CD14-positive monocyte (primary cell): ENCODE results near the gene F10. TPM values are rescaled to one million over a fixed set of nuclear protein-coding genes. Genes with fewer than 3 reads are reported as not detected.
A peak's percentile ranks its signal among the peaks of the same experiment; 100 is the strongest.

Source experiments
- DNase-seq, 3 donors: peaks; one replicate each; pipeline ENCODE4 v3.0.0-alpha.2; 2011 to 2022
- H2AFZ ChIP-seq: 2 replicates; pipeline ENCODE4 v1.6.0; 2012; ENCODE audit warnings: mild to moderate bottlenecking, low read depth, low read length, inconsistent platforms; ENCODE audit not compliant: insufficient read depth, poor library complexity, severe bottlenecking
- H3K27ac ChIP-seq, 2 donors: 1 replicate in 1 of 2; 2 replicates in 1 of 2; pipeline ENCODE4 v1.5.1; 2012 to 2013; ENCODE audit warnings: low read length in 2 of 2, control low read depth in 1 of 2, inconsistent platforms in 1 of 2, low read depth in 1 of 2, mild to moderate bottlenecking in 1 of 2
- H3K27me3 ChIP-seq, 2 donors: one replicate each; pipeline versions ENCODE4 v1.6.0 to v1.6.1; 2011 to 2013; ENCODE audit warnings: low read length in 2 of 2; ENCODE audit not compliant: control insufficient read depth in 2 of 2, insufficient read depth in 2 of 2
- H3K36me3 ChIP-seq, 2 donors: replicated peaks in 1 of 2; 1 replicate in 1 of 2; 2 replicates in 1 of 2; pipeline versions ENCODE4 v1.5.1 to v1.6.1; 2012 to 2013; ENCODE audit warnings: low read length in 2 of 2, control low read depth in 1 of 2, inconsistent platforms in 1 of 2, mild to moderate bottlenecking in 1 of 2; ENCODE audit not compliant: insufficient read depth in 2 of 2, control insufficient read depth in 1 of 2
- H3K4me1 ChIP-seq, 2 donors: 1 replicate in 1 of 2; 2 replicates in 1 of 2; pipeline versions ENCODE4 v1.5.1 to v1.6.1; 2012 to 2013; ENCODE audit warnings: low read length in 2 of 2, control low read depth in 1 of 2, inconsistent platforms in 1 of 2, mild to moderate bottlenecking in 1 of 2, moderate library complexity in 1 of 2; ENCODE audit not compliant: insufficient read depth in 2 of 2, control insufficient read depth in 1 of 2
- H3K4me2 ChIP-seq: replicated peaks from 2 replicates; pipeline ENCODE3; 2012; ENCODE audit warnings: low read length, moderate library complexity, mild to moderate bottlenecking; ENCODE audit not compliant: poor library complexity, severe bottlenecking; ENCODE audit errors: extremely low read depth
- H3K4me3 ChIP-seq, 3 experiments: fragments of 200-600 bp in 1 of 3; sonication (generic) in 1 of 3; replicated peaks in 1 of 3; 1 replicate in 2 of 3; 2 replicates in 1 of 3; pipeline ENCODE4 v1.5.1; 2011 to 2013; ENCODE audit warnings: low read length in 3 of 3, mild to moderate bottlenecking in 3 of 3, control low read depth in 2 of 3, low read depth in 2 of 3, inconsistent platforms in 1 of 3, moderate library complexity in 1 of 3
- H3K79me2 ChIP-seq: 2 replicates; pipeline ENCODE4 v1.6.0; 2012; ENCODE audit warnings: mild to moderate bottlenecking, control low read depth, inconsistent platforms, low read length, moderate library complexity; ENCODE audit not compliant: insufficient read depth
- H3K9ac ChIP-seq: 2 replicates; pipeline ENCODE4 v1.6.0; 2017; ENCODE audit warnings: low read length, mild to moderate bottlenecking; ENCODE audit not compliant: insufficient read depth, poor library complexity, severe bottlenecking
- H3K9me3 ChIP-seq, 2 donors: replicated peaks in 1 of 2; 1 replicate in 1 of 2; 2 replicates in 1 of 2; pipeline versions ENCODE4 v1.5.1 to v1.6.1; 2012 to 2013; ENCODE audit warnings: low read length in 2 of 2, control low read depth in 1 of 2; ENCODE audit not compliant: control insufficient read depth in 1 of 2, insufficient read depth in 1 of 2
- H4K20me1 ChIP-seq: 2 replicates; pipeline ENCODE4 v1.6.0; 2012; ENCODE audit warnings: mild to moderate bottlenecking, low read length, control low read depth, moderate library complexity; ENCODE audit not compliant: insufficient read depth
- H3K27ac Mint-ChIP-seq, 7 donors: one replicate each; pipeline ENCODE4 v1.8.0; 2020; ENCODE audit warnings: mild to moderate bottlenecking in 7 of 7, mixed read lengths in 7 of 7, moderate library complexity in 6 of 7, inconsistent platforms in 2 of 7
- H3K27me3 Mint-ChIP-seq, 3 donors: one replicate each; pipeline ENCODE4 v1.8.0; 2021 to 2022; ENCODE audit warnings: low read depth in 3 of 3, mild to moderate bottlenecking in 3 of 3, mixed read lengths in 3 of 3, moderate library complexity in 3 of 3, inconsistent platforms in 1 of 3
- H3K36me3 Mint-ChIP-seq, 2 donors: one replicate each; pipeline ENCODE4 v1.8.0; 2020; ENCODE audit warnings: mixed read lengths in 2 of 2, inconsistent platforms in 1 of 2, mild to moderate bottlenecking in 1 of 2
- H3K4me1 Mint-ChIP-seq: one replicate; pipeline ENCODE4 v1.8.0; 2020; ENCODE audit warnings: mild to moderate bottlenecking, mixed read lengths
- H3K4me3 Mint-ChIP-seq, 2 donors: one replicate each; pipeline ENCODE4 v1.8.0; 2020; ENCODE audit warnings: mild to moderate bottlenecking in 2 of 2, mixed read lengths in 2 of 2, moderate library complexity in 1 of 2
- H3K9me3 Mint-ChIP-seq, 7 donors: one replicate each; pipeline ENCODE4 v1.8.0; 2020 to 2022; ENCODE audit warnings: mixed read lengths in 7 of 7, mild to moderate bottlenecking in 6 of 7, moderate library complexity in 6 of 7, inconsistent platforms in 2 of 7
- CTCF ChIP-seq: fragments of 200-600 bp; IDR thresholded peaks from one replicate; pipeline ENCODE4 v1.8.0; 2022; ENCODE audit warnings: antibody characterized with exemption, mild to moderate bottlenecking
- WGBS: methylation state at CpG from one replicate; pipeline ENCODE4 v1.1.5; 2013; ENCODE audit warnings: missing lambda C conversion rate; ENCODE audit not compliant: insufficient coverage; 5-methylcytosine and 5-hydroxymethylcytosine counted together
- intact Hi-C, 2 donors: fragments of 100-400 bp; cut with micrococcal nuclease; formaldehyde crosslinking; loops; one replicate each; pipeline versions ENCODE4 v1.15.0 to v1.15.1; 2023
- polyA plus RNA-seq, 3 donors: library from polyadenylated mRNA; depleted of rRNA in 1 of 3; unstranded in 2 of 3; stranded (reverse) in 1 of 3; fragments of 300-500 nt in 2 of 3; fragments of >200 nt in 1 of 3; fragmentation: Illumina TruSeq in 2 of 3; gene quantifications; 1 replicate in 2 of 3; 2 replicates in 1 of 3; pipeline ENCODE4 v1.2.3, GENCODE V29; 2012 to 2021

The F10 gene
- polyA plus RNA-seq, 3 donors: not detected

- Histone ChIP-seq H3K4me3 (no peak overlapping the region), H3K4me2 (no peak overlapping the region), H2AFZ (no peak overlapping the region), H3K9ac (no peak overlapping the region), H3K27ac (no peak overlapping the region), H3K36me3 (no peaks in the 10 kb centered on the region), H3K4me1 (no peaks in the 10 kb centered on the region), H3K9me3 (peaks cover 0 to 3% of the 10 kb centered on the region in 2 donors), H3K27me3 (peaks cover 0 to 19% of the 10 kb centered on the region in 2 donors), H4K20me1 (no peaks in the 10 kb centered on the region), H3K79me2 (no peaks in the 10 kb centered on the region)
- intact Hi-C loops: no loop called here
- Mint-ChIP-seq H3K27ac (no peak overlapping the region), H3K9me3 (peaks cover 0 to 8% (median 4%) of the 10 kb centered on the region in 7 donors), H3K4me3 (peak overlapping the region in 1 of 2 donors; percentile 78), H3K36me3 (no peaks in the 10 kb centered on the region), H3K27me3 (peaks cover 25 to 47% (median 47%) of the 10 kb centered on the region in 3 donors), H3K4me1 (no peaks in the 10 kb centered on the region)
- 54% methylated on average over 23 of the region's 25 CpGs for WGBS
- DNase-seq: no peak
- TF ChIP-seq CTCF: no peak
These were observed 40.4 kb downstream of the F10 start for GRCh38 chr13:113162783-113163685.

- no peaks in the 10 kb centered on the region for H3K4me1 ChIP-seq
- peaks cover 0 to 8% (median 4%) of the 10 kb centered on the region in 7 donors for H3K9me3 Mint-ChIP-seq
- peaks cover 0 to 19% of the 10 kb centered on the region in 2 donors for H3K27me3 ChIP-seq
- H3K9ac ChIP-seq: no peak overlapping the region
- H3K4me3 ChIP-seq: no peak overlapping the region
- DNase-seq: no peak
- H3K4me2 ChIP-seq: no peak overlapping the region
- peaks cover 25 to 47% (median 41%) of the 10 kb centered on the region in 3 donors for H3K27me3 Mint-ChIP-seq
- H4K20me1 ChIP-seq: no peaks in the 10 kb centered on the region
- H3K4me3 Mint-ChIP-seq: peak overlapping the region in 1 of 2 donors; percentile 44
- no peak overlapping the region for H3K27ac ChIP-seq
- peaks cover 4 to 6% of the 10 kb centered on the region in 2 donors for H3K36me3 Mint-ChIP-seq
- intact Hi-C loops: no loop called here
- H3K9me3 ChIP-seq: peaks cover 0 to 3% of the 10 kb centered on the region in 2 donors
- TF ChIP-seq CTCF: no peak
- H3K36me3 ChIP-seq: no peaks in the 10 kb centered on the region
- no peaks in the 10 kb centered on the region for H3K4me1 Mint-ChIP-seq
- WGBS: 73% methylated on average over 8 of the region's 12 CpGs
- H3K27ac Mint-ChIP-seq: no peak overlapping the region
- H2AFZ ChIP-seq: no peak overlapping the region
- no peaks in the 10 kb centered on the region for H3K79me2 ChIP-seq
These were observed 41.9 kb downstream of the F10 start for GRCh38 chr13:113164492-113164891.
